Stimulated activated naive CD8-positive, alpha-beta T cell treated with anti-CD3 and anti-CD28 coated beads, Interleukin-15, Interleukin-2, amounts not matched to agents 100 ng/mL and 50 ng/mL, for 24 hours (primary cell): ENCODE data around the gene GLI2.

ENCODE experiments used
- H3K27ac Mint-ChIP-seq: one replicate; pipeline ENCODE4 v1.8.0; 2021; ENCODE audit warnings: mild to moderate bottlenecking, mixed read lengths
- H3K27me3 Mint-ChIP-seq: one replicate; pipeline ENCODE4 v1.8.0; 2021; ENCODE audit warnings: mixed read lengths
- H3K36me3 Mint-ChIP-seq: one replicate; pipeline ENCODE4 v1.8.0; 2021; ENCODE audit warnings: low read depth, mixed read lengths
- H3K4me1 Mint-ChIP-seq: one replicate; pipeline ENCODE4 v1.8.0; 2021; ENCODE audit warnings: low read depth, mixed read lengths
- H3K4me3 Mint-ChIP-seq: one replicate; pipeline ENCODE4 v1.8.0; 2021; ENCODE audit warnings: mild to moderate bottlenecking, mixed read lengths
- H3K9me3 Mint-ChIP-seq: one replicate; pipeline ENCODE4 v1.8.0; 2021; ENCODE audit warnings: mixed read lengths

The GLI2 gene

GRCh38 chr2:120774557-120775160 is 39.0 kb downstream of the GLI2 start:
- no peaks in the 10 kb centered on the region for H3K36me3 Mint-ChIP-seq
- H3K27ac Mint-ChIP-seq = no peak overlapping the region
- H3K9me3 Mint-ChIP-seq = no peaks in the 10 kb centered on the region
- no peaks in the 10 kb centered on the region for H3K27me3 Mint-ChIP-seq
- H3K4me1 Mint-ChIP-seq = no peaks in the 10 kb centered on the region
- H3K4me3 Mint-ChIP-seq = no peak overlapping the region

- H3K27ac Mint-ChIP-seq = no peak overlapping the region
- no peaks in the 10 kb centered on the region for H3K27me3 Mint-ChIP-seq
- H3K36me3 Mint-ChIP-seq = no peaks in the 10 kb centered on the region
- no peaks in the 10 kb centered on the region for H3K4me1 Mint-ChIP-seq
- no peaks in the 10 kb centered on the region for H3K9me3 Mint-ChIP-seq
- H3K4me3 Mint-ChIP-seq = no peak overlapping the region
Measured at GRCh38 chr2:120775194-120775593, 39.5 kb downstream of the GLI2 start.

GRCh38 chr2:120775801-120776589 is 40.3 kb downstream of the GLI2 start:
- Mint-ChIP-seq H3K27me3 (no peaks in the 10 kb centered on the region), H3K27ac (no peak overlapping the region), H3K36me3 (no peaks in the 10 kb centered on the region), H3K4me3 (no peak overlapping the region), H3K9me3 (no peaks in the 10 kb centered on the region), H3K4me1 (no peaks in the 10 kb centered on the region)

- Mint-ChIP-seq H3K4me3 (no peak overlapping the region), H3K36me3 (no peaks in the 10 kb centered on the region), H3K4me1 (no peaks in the 10 kb centered on the region), H3K27me3 (no peaks in the 10 kb centered on the region), H3K9me3 (no peaks in the 10 kb centered on the region), H3K27ac (no peak overlapping the region)
Measured at GRCh38 chr2:120776649-120777048, 41.0 kb downstream of the GLI2 start.

GRCh38 chr2:120777170-120777751 is 41.6 kb downstream of the GLI2 start:
- Mint-ChIP-seq H3K27me3 (no peaks in the 10 kb centered on the region), H3K4me1 (no peaks in the 10 kb centered on the region), H3K4me3 (no peak overlapping the region), H3K27ac (no peak overlapping the region), H3K36me3 (no peaks in the 10 kb centered on the region), H3K9me3 (no peaks in the 10 kb centered on the region)

- Mint-ChIP-seq H3K27ac (no peak overlapping the region), H3K4me1 (no peaks in the 10 kb centered on the region), H3K9me3 (no peaks in the 10 kb centered on the region), H3K4me3 (no peak overlapping the region), H3K27me3 (no peaks in the 10 kb centered on the region), H3K36me3 (no peaks in the 10 kb centered on the region)
Measured at GRCh38 chr2:120777787-120778186, 42.1 kb downstream of the GLI2 start.

- peaks cover 2% of the 10 kb centered on the region for H3K4me1 Mint-ChIP-seq
- H3K27ac Mint-ChIP-seq = no peak overlapping the region
- no peaks in the 10 kb centered on the region for H3K36me3 Mint-ChIP-seq
- H3K9me3 Mint-ChIP-seq = no peaks in the 10 kb centered on the region
- no peaks in the 10 kb centered on the region for H3K27me3 Mint-ChIP-seq
- H3K4me3 Mint-ChIP-seq = no peak overlapping the region
Measured at GRCh38 chr2:120778244-120778643, 42.6 kb downstream of the GLI2 start.

GRCh38 chr2:120779781-120780283 is 44.2 kb downstream of the GLI2 start:
- no peak overlapping the region for H3K27ac Mint-ChIP-seq
- H3K27me3 Mint-ChIP-seq = no peaks in the 10 kb centered on the region
- H3K4me1 Mint-ChIP-seq = peaks cover 8% of the 10 kb centered on the region
- H3K4me3 Mint-ChIP-seq = no peak overlapping the region
- H3K9me3 Mint-ChIP-seq = no peaks in the 10 kb centered on the region
- no peaks in the 10 kb centered on the region for H3K36me3 Mint-ChIP-seq

- Mint-ChIP-seq H3K36me3 (no peaks in the 10 kb centered on the region), H3K27ac (no peak overlapping the region), H3K9me3 (no peaks in the 10 kb centered on the region), H3K4me3 (no peak overlapping the region), H3K4me1 (peaks cover 8% of the 10 kb centered on the region), H3K27me3 (no peaks in the 10 kb centered on the region)
Measured at GRCh38 chr2:120780402-120780801, 44.7 kb downstream of the GLI2 start.

- Mint-ChIP-seq H3K36me3 (no peaks in the 10 kb centered on the region), H3K27me3 (no peaks in the 10 kb centered on the region), H3K27ac (no peak overlapping the region), H3K9me3 (no peaks in the 10 kb centered on the region), H3K4me1 (peaks cover 8% of the 10 kb centered on the region), H3K4me3 (no peak overlapping the region)
Measured at GRCh38 chr2:120783371-120783791, 47.7 kb downstream of the GLI2 start.

- no peak overlapping the region for H3K4me3 Mint-ChIP-seq
- no peaks in the 10 kb centered on the region for H3K9me3 Mint-ChIP-seq
- no peaks in the 10 kb centered on the region for H3K27me3 Mint-ChIP-seq
- H3K27ac Mint-ChIP-seq = no peak overlapping the region
- H3K4me1 Mint-ChIP-seq = peaks cover 8% of the 10 kb centered on the region
- H3K36me3 Mint-ChIP-seq = no peaks in the 10 kb centered on the region
Measured at GRCh38 chr2:120783969-120784372, 48.3 kb downstream of the GLI2 start.
